ENCODE data around the gene IRX4. TPM values are rescaled to one million over a fixed set of nuclear protein-coding genes. Genes with fewer than 3 reads are reported as not detected.

Gene IRX4
- total RNA-seq, 1 donor from 2014 or later: 18.6 TPM

DNA sequence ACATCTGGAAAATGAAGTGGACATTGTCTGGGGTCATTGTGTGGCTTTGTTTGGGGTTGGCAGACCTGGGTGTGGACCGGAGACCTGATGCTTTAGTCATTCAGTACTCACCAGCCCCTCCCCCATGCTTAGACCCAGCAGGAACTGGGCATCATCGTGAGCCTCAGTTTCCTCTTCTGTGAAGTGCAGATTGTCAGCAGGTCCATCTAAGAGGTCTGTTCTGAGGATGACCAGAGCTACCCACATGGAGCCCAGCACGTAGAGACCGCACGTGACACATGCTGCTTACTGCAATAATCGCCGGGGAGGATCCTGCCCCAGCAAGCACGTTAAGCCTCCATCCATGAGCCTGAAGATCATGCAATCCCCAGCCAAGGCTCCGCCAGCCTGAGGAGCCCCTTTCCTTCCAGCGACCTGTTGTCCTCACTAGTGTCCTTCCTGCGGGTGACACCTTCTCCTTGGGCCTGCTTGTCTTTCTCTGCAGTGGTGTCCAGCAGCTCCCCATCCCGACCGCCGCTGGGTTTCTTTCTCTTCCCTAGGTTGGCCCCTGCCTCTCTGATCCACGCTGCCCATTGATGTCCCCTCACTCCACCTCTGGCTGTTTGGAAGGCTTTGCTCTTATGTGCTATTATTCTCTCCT, 26.7 kb upstream of the IRX4 start:
- intact Hi-C loops (cut with micrococcal nuclease): no loop called here

DNA sequence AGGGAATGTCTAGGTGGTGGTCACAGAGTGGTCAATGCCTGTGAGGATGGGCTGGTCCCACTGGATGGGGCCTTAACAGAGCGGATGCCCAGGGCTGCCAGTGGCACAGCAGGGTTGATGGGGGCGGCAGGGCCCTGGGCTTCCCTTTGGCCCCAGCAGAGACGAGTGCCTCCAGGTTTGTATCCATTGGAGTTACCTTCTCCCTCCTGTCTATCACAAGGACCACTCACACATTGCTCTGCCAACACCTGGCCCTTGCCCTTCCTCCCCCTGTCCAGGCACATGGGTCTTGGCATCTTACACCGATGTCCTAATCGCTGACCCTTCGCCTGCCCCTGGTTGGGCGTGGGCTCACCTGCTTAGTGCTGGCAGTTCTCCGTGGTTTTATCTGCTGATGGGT, 26.2 kb upstream of the IRX4 start:
- H3K9me3 ChIP-seq (replicated peaks): peaks cover 18% of the 10 kb centered on the region
- no peaks in the 10 kb centered on the region for H3K4me1 ChIP-seq
- DNase-seq: no peak
- no peaks in the 10 kb centered on the region for H3K36me3 ChIP-seq
- intact Hi-C loops (cut with micrococcal nuclease): no loop called here
- no peak overlapping the region for H3K27ac ChIP-seq (replicated peaks)
- no peak overlapping the region for H3K4me3 ChIP-seq
- peaks cover 9% of the 10 kb centered on the region for H3K27me3 ChIP-seq (ENCODE audit: low read depth)
- TF ChIP-seq, protein P1, sequence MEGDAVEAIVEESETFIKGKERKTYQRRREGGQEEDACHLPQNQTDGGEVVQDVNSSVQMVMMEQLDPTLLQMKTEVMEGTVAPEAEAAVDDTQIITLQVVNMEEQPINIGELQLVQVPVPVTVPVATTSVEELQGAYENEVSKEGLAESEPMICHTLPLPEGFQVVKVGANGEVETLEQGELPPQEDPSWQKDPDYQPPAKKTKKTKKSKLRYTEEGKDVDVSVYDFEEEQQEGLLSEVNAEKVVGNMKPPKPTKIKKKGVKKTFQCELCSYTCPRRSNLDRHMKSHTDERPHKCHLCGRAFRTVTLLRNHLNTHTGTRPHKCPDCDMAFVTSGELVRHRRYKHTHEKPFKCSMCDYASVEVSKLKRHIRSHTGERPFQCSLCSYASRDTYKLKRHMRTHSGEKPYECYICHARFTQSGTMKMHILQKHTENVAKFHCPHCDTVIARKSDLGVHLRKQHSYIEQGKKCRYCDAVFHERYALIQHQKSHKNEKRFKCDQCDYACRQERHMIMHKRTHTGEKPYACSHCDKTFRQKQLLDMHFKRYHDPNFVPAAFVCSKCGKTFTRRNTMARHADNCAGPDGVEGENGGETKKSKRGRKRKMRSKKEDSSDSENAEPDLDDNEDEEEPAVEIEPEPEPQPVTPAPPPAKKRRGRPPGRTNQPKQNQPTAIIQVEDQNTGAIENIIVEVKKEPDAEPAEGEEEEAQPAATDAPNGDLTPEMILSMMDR (IDR thresholded peaks at IDR 0.05; ENCODE audit: borderline replicate concordance): no peak

More for the DNA sequence above, 26.7 kb upstream of the IRX4 start:
- Histone ChIP-seq H3K27ac (replicated peaks) (no peak overlapping the region), H3K9me3 (replicated peaks) (peaks cover 20% of the 10 kb centered on the region), H3K27me3 (ENCODE audit: low read depth) (peaks cover 3% of the 10 kb centered on the region), H3K4me1 (no peaks in the 10 kb centered on the region), H3K36me3 (no peaks in the 10 kb centered on the region), H3K4me3 (no peak overlapping the region)
- no peak for DNase-seq
- TF ChIP-seq, protein P1 (IDR thresholded peaks at IDR 0.05; ENCODE audit: borderline replicate concordance): no peak

DNA sequence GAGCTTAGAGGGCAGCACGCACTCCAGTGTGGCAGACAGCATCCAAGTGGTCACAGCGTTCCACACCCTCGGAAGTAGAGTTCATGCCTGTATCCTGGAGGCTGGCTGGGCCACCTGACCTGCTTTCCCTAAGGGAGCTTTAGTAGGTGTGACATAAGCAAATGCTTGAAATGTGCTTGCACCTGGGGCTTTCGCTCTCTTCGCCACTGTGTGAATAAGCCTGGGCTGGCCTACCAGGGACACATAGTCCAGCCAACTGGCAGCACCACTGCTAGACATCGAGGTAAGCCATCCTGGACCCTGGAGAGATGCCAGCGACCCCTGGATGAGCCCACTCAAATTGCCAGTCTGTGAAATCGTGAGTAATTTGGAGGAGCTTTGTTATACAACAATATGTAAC, 24.9 kb upstream of the IRX4 start:
- H3K4me1 ChIP-seq: no peaks in the 10 kb centered on the region
- H3K9me3 ChIP-seq (replicated peaks): peaks cover 17% of the 10 kb centered on the region
- H3K36me3 ChIP-seq: no peaks in the 10 kb centered on the region
- peaks cover 13% of the 10 kb centered on the region for H3K27me3 ChIP-seq (ENCODE audit: low read depth)
- no peak overlapping the region for H3K27ac ChIP-seq (replicated peaks)
- TF ChIP-seq, protein P1 (IDR thresholded peaks at IDR 0.05; ENCODE audit: borderline replicate concordance): no peak
- intact Hi-C loops (cut with micrococcal nuclease): no loop called here
- DNase-seq: no peak
- no peak overlapping the region for H3K4me3 ChIP-seq

DNA sequence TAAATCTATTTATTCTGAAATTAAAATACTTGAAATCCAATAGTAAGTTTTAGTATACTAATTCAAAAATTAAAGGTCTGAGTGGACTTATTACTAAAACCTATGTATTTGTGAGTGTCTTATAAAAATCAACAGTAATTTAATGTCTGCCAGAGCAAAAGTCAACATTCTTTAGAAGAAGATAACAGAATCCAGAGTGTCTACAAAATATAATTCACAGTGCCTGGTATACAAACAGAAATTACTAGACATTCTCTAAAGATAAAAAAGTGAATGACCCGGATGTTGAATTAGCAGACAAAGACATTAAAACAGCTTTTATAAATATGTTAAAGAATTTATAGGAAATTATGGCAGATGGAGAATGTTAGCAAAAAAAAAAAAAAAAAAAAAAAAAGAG, 22.4 kb upstream of the IRX4 start:
- H3K4me3 ChIP-seq: no peak overlapping the region
- peaks cover 17% of the 10 kb centered on the region for H3K9me3 ChIP-seq (replicated peaks)
- H3K36me3 ChIP-seq: no peaks in the 10 kb centered on the region
- intact Hi-C loops (cut with micrococcal nuclease): no loop called here
- DNase-seq: no peak
- peaks cover 13% of the 10 kb centered on the region for H3K27me3 ChIP-seq (ENCODE audit: low read depth)
- H3K4me1 ChIP-seq: no peaks in the 10 kb centered on the region
- no peak overlapping the region for H3K27ac ChIP-seq (replicated peaks)
- TF ChIP-seq, protein P1 (IDR thresholded peaks at IDR 0.05; ENCODE audit: borderline replicate concordance): no peak

DNA sequence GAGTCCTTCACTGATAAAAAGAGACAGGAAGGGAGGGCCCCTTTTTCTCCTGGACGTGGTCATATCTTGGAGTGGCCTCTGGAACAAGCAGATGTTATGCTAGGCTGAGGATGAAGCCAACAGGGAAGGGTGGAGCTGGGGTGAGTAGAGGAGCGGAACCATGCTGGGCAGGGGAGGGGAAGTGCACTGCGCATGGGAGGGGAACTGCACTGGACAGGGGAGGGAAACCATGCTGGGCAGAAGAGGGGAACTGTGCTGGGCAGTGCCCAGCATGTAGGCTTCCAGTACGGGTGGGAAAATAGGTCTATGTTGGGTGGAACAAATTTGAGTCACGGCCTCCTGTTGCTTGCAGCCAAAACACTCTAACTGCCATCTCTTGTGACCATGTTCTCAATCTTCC, 19.3 kb upstream of the IRX4 start:
- no peak overlapping the region for H3K4me3 ChIP-seq
- no peaks in the 10 kb centered on the region for H3K36me3 ChIP-seq
- no peak for DNase-seq
- H3K27ac ChIP-seq (replicated peaks): no peak overlapping the region
- H3K27me3 ChIP-seq (ENCODE audit: low read depth): peaks cover 36% of the 10 kb centered on the region
- no peaks in the 10 kb centered on the region for H3K4me1 ChIP-seq
- intact Hi-C loops (cut with micrococcal nuclease): no loop called here
- H3K9me3 ChIP-seq (replicated peaks): peaks cover 17% of the 10 kb centered on the region
- TF ChIP-seq, protein P1 (IDR thresholded peaks at IDR 0.05; ENCODE audit: borderline replicate concordance): no peak
